ENCODE results near the gene ZBTB46.

The ZBTB46 gene

GRCh38 chr20:63744158-63744557 lies 86.9 kb downstream of the ZBTB46 start:
- DNase-seq = no peak

- no peak for DNase-seq
Observed at GRCh38 chr20:63743210-63743970, 87.7 kb downstream of the ZBTB46 start.

- DNase-seq = no peak
Observed at GRCh38 chr20:63742381-63743024, 88.6 kb downstream of the ZBTB46 start.

- DNase-seq = no peak
Observed at GRCh38 chr20:63741676-63742380, 89.2 kb downstream of the ZBTB46 start.

- no peak for DNase-seq
Observed at GRCh38 chr20:63741354-63741675, 89.7 kb downstream of the ZBTB46 start.

- DNase-seq = peak; percentile 80
Observed at GRCh38 chr20:63740627-63741353, 90.3 kb downstream of the ZBTB46 start.

- DNase-seq = no peak
Observed at GRCh38 chr20:63740070-63740626, 90.9 kb downstream of the ZBTB46 start.

GRCh38 chr20:63739130-63740069 lies 91.7 kb downstream of the ZBTB46 start, which contains the start of gene SLC2A4RG:
TSS of gene SLC2A4RG (plus strand) at chr20:63739776. CDS start at chr20:63739913, 137 bp downstream.
- peak; percentile 53 for DNase-seq

GRCh38 chr20:63738687-63739129 lies 92.4 kb downstream of the ZBTB46 start:
- DNase-seq = no peak

- no peak for DNase-seq
Observed at GRCh38 chr20:63737945-63738686, 92.9 kb downstream of the ZBTB46 start.

- DNase-seq = no peak
Observed at GRCh38 chr20:63737695-63737944, 93.4 kb downstream of the ZBTB46 start.

GRCh38 chr20:63736893-63737694 lies 94.0 kb downstream of the ZBTB46 start:
- no peak for DNase-seq

GRCh38 chr20:63735859-63736718 lies 95.0 kb downstream of the ZBTB46 start, which contains the start of gene LIME1:
TSS of gene LIME1 (plus strand) at chr20:63736664. CDS start at chr20:63737550, 886 bp downstream.
- DNase-seq = no peak

- no peak for DNase-seq
Observed at GRCh38 chr20:63734946-63735858, 95.9 kb downstream of the ZBTB46 start.

- no peak for DNase-seq
Observed at GRCh38 chr20:63734111-63734945, 96.7 kb downstream of the ZBTB46 start.

- DNase-seq = no peak
Observed at GRCh38 chr20:63733579-63734081, 97.4 kb downstream of the ZBTB46 start.

- no peak for DNase-seq
Observed at GRCh38 chr20:63733117-63733516, 97.9 kb downstream of the ZBTB46 start.

All from NCI-H446 treated with DMSO at 0.1 percent for 48 hours (cell line).